WERI-Rb-1 (cell line): Measurements from ENCODE around the gene SOX5.

Experiments used
- DNase-seq: peaks from one replicate; pipeline ENCODE4 v3.0.0-alpha.2; 2020
- H3K27ac ChIP-seq: fragments of 250-450 bp; sonication (Bioruptor Pico); 2 replicates; pipeline ENCODE4 v1.5.1; 2020; ENCODE audit warnings: mild to moderate bottlenecking, moderate library complexity
- H3K27me3 ChIP-seq: fragments of 250-450 bp; sonication (Bioruptor Pico); 2 replicates; pipeline ENCODE4 v1.5.1; 2021; ENCODE audit warnings: mild to moderate bottlenecking, low read depth, moderate library complexity; ENCODE audit not compliant: insufficient read depth, severe bottlenecking
- H3K36me3 ChIP-seq: fragments of 250-450 bp; sonication (Bioruptor Pico); 2 replicates; pipeline ENCODE4 v1.5.1; 2020; ENCODE audit warnings: mild to moderate bottlenecking, moderate library complexity
- H3K4me3 ChIP-seq: 2 replicates; pipeline ENCODE4 v1.5.1; 2011; ENCODE audit warnings: low read depth, mild to moderate bottlenecking, control low read depth, low read length
- H3K9me3 ChIP-seq: fragments of 250-450 bp; sonication (Bioruptor Pico); 2 replicates; pipeline ENCODE4 v1.5.1; 2021; ENCODE audit warnings: mild to moderate bottlenecking, moderate library complexity; ENCODE audit not compliant: severe bottlenecking
- TF ChIP-seq, protein P1 (sequence below): IDR thresholded peaks from 2 replicates; pipeline ENCODE4 v1.5.1; 2011; ENCODE audit warnings: low read depth, mild to moderate bottlenecking, control low read depth, inconsistent platforms, low read length

SOX5 gene

DNA sequence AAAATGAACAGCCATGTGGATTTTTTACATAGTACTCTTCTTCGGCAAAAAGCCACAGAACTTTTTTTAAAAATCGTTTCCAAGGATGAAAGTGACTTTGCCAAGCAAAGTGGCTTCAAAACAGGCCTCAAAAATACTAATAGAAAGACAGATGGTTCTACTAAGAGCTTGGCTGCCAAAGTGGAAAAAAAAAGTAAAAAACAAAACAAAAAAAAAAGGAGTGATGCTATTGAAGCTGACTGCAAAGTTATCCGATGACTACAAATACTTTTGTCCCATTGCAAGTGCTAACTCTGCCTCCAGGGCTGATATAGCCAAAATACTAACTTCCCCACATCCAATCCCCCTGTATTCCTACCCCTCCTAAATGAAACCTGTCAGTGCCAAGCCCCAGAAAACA lies 277.6 kb downstream of the SOX5 start:
- no peak overlapping the region for H3K4me3 ChIP-seq
- no peaks in the 10 kb centered on the region for H3K27me3 ChIP-seq
- H3K27ac ChIP-seq = no peak overlapping the region
- no peaks in the 10 kb centered on the region for H3K36me3 ChIP-seq
- H3K9me3 ChIP-seq = no peaks in the 10 kb centered on the region
- TF ChIP-seq, protein P1, sequence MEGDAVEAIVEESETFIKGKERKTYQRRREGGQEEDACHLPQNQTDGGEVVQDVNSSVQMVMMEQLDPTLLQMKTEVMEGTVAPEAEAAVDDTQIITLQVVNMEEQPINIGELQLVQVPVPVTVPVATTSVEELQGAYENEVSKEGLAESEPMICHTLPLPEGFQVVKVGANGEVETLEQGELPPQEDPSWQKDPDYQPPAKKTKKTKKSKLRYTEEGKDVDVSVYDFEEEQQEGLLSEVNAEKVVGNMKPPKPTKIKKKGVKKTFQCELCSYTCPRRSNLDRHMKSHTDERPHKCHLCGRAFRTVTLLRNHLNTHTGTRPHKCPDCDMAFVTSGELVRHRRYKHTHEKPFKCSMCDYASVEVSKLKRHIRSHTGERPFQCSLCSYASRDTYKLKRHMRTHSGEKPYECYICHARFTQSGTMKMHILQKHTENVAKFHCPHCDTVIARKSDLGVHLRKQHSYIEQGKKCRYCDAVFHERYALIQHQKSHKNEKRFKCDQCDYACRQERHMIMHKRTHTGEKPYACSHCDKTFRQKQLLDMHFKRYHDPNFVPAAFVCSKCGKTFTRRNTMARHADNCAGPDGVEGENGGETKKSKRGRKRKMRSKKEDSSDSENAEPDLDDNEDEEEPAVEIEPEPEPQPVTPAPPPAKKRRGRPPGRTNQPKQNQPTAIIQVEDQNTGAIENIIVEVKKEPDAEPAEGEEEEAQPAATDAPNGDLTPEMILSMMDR = no peak
- DNase-seq = no peak

GRCh38 chr12:23670684-23671083 lies 278.8 kb downstream of the SOX5 start:
- no peak for DNase-seq

DNA sequence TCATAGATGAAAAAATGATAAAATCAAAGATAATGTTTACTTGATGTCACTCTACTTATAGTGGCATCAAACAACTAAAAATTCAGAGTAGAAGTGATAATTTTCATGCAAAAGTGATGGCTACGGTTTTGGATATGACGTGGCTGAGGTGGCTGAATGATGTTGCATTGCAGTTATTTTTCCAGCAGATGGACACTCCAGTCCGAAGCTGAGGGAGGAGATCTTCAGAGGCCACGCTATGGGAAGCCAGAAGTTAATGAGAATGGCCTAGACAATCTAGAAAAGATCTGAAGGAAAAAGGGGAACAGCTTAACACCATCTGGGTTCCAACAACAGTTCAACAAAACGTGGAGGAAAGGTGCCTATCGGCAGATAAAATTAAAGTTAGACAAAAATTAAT lies 279.8 kb downstream of the SOX5 start:
- TF ChIP-seq, protein P1 = no peak
- Histone ChIP-seq H3K4me3 (no peak overlapping the region), H3K9me3 (no peaks in the 10 kb centered on the region), H3K27me3 (no peaks in the 10 kb centered on the region), H3K36me3 (no peaks in the 10 kb centered on the region), H3K27ac (no peak overlapping the region)
- no peak for DNase-seq

More at GRCh38 chr12:23670684-23671083, 278.8 kb downstream of the SOX5 start:
- Histone ChIP-seq H3K36me3 (no peaks in the 10 kb centered on the region), H3K9me3 (no peaks in the 10 kb centered on the region), H3K27ac (no peak overlapping the region), H3K27me3 (no peaks in the 10 kb centered on the region), H3K4me3 (no peak overlapping the region)
- TF ChIP-seq, protein P1 = no peak

GRCh38 chr12:23666866-23667265 lies 282.6 kb downstream of the SOX5 start:
- TF ChIP-seq, protein P1 = no peak
- H3K27ac ChIP-seq = no peak overlapping the region
- H3K36me3 ChIP-seq = no peaks in the 10 kb centered on the region
- no peaks in the 10 kb centered on the region for H3K27me3 ChIP-seq
- H3K4me3 ChIP-seq = no peak overlapping the region
- DNase-seq = no peak
- H3K9me3 ChIP-seq = no peaks in the 10 kb centered on the region

- TF ChIP-seq, protein P1 = no peak
- no peaks in the 10 kb centered on the region for H3K27me3 ChIP-seq
- H3K27ac ChIP-seq = no peak overlapping the region
- no peak overlapping the region for H3K4me3 ChIP-seq
- H3K9me3 ChIP-seq = no peaks in the 10 kb centered on the region
- no peaks in the 10 kb centered on the region for H3K36me3 ChIP-seq
- DNase-seq = no peak
These were observed 286.5 kb downstream of the SOX5 start for GRCh38 chr12:23662966-23663365.

DNA sequence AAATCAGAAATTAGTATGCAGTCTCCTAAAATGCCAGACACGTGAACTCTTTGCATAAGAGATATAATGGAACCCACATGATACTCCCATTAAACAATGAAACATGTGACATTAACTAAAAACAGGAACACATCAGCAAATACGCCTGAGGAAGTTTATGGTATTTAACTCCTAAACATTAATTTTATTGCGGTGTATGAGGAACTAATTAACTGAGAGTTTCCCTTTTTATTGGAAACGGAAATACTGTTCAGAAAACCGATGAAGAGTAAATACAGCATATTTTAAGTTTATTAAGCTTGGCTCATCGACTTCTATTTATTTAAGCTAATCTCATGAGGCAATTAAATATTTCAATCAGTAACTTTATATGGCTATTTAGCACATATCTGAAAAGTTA lies 290.3 kb downstream of the SOX5 start:
- no peak overlapping the region for H3K27ac ChIP-seq
- TF ChIP-seq, protein P1 = no peak

More for the DNA sequence above, 290.3 kb downstream of the SOX5 start:
- DNase-seq = no peak
- no peaks in the 10 kb centered on the region for H3K36me3 ChIP-seq
- no peaks in the 10 kb centered on the region for H3K27me3 ChIP-seq
- H3K4me3 ChIP-seq = no peak overlapping the region
- H3K9me3 ChIP-seq = no peaks in the 10 kb centered on the region
